HEK293T (cell line): ENCODE data around the gene NYNRIN.

Experiments
- ARNT ChIP-seq: fragments of 450-650 bp; IDR thresholded peaks from 2 replicates; pipeline ENCODE4 v1.6.1; 2017; ENCODE audit warnings: mild to moderate bottlenecking
- BHLHE40 ChIP-seq: fragments of 450-650 bp; IDR thresholded peaks from 2 replicates; pipeline ENCODE4 v1.6.1; 2016; ENCODE audit warnings: mild to moderate bottlenecking, moderate library complexity, borderline replicate concordance
- CTBP1 ChIP-seq: fragments of 450-650 bp; IDR thresholded peaks from 2 replicates; pipeline ENCODE4 v1.6.1; 2016; ENCODE audit warnings: borderline replicate concordance
- ELF4 ChIP-seq: fragments of 450-650 bp; IDR thresholded peaks from 2 replicates; pipeline ENCODE4 v1.6.1; 2017; ENCODE audit warnings: antibody characterized with exemption
- FOXA1 ChIP-seq: fragments of 450-650 bp; IDR thresholded peaks from 2 replicates; pipeline ENCODE4 v1.6.1; 2016; ENCODE audit warnings: mild to moderate bottlenecking
- FOXK2 ChIP-seq: fragments of 450-650 bp; IDR thresholded peaks from 2 replicates; pipeline ENCODE4 v1.6.1; 2016; ENCODE audit warnings: mild to moderate bottlenecking
- FOXM1 ChIP-seq: fragments of 450-650 bp; IDR thresholded peaks from 2 replicates; pipeline ENCODE4 v1.6.1; 2017; ENCODE audit warnings: mild to moderate bottlenecking, borderline replicate concordance
- HDGF ChIP-seq: fragments of 450-650 bp; IDR thresholded peaks from 2 replicates; pipeline ENCODE4 v1.6.1; 2017; ENCODE audit warnings: antibody characterized with exemption, borderline replicate concordance
- LEF1 ChIP-seq: fragments of 450-650 bp; IDR thresholded peaks from 2 replicates; pipeline ENCODE4 v1.6.1; 2017; ENCODE audit warnings: mild to moderate bottlenecking, borderline replicate concordance
- SP1 ChIP-seq: fragments of 450-650 bp; IDR thresholded peaks from 2 replicates; pipeline ENCODE4 v1.6.1; 2017
- SUZ12 ChIP-seq: fragments of 450-650 bp; IDR thresholded peaks from 2 replicates; pipeline ENCODE4 v1.6.1; 2016; ENCODE audit warnings: mild to moderate bottlenecking
- TARDBP ChIP-seq: fragments of 450-650 bp; IDR thresholded peaks from 2 replicates; pipeline ENCODE4 v1.6.1; 2016
- ZNF384 ChIP-seq: fragments of 450-650 bp; IDR thresholded peaks from 2 replicates; pipeline ENCODE4 v1.6.1; 2016
- TF ChIP-seq, protein P1 (sequence below): fragments of 450-650 bp; IDR thresholded peaks from 2 replicates; pipeline ENCODE4 v1.6.1; 2016

- TF ChIP-seq BHLHE40 (no peak), FOXK2 (no peak), FOXA1 (no peak), SP1 (no peak), ELF4 (no peak), FOXM1 (no peak), ARNT (no peak), HDGF (no peak), LEF1 (no peak), CTBP1 (no peak), SUZ12 (no peak), TARDBP (no peak), ZNF384 (no peak)
- TF ChIP-seq, protein P1, sequence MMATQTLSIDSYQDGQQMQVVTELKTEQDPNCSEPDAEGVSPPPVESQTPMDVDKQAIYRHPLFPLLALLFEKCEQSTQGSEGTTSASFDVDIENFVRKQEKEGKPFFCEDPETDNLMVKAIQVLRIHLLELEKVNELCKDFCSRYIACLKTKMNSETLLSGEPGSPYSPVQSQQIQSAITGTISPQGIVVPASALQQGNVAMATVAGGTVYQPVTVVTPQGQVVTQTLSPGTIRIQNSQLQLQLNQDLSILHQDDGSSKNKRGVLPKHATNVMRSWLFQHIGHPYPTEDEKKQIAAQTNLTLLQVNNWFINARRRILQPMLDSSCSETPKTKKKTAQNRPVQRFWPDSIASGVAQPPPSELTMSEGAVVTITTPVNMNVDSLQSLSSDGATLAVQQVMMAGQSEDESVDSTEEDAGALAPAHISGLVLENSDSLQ, result no peak
These were observed 26.9 kb downstream of the NYNRIN start for GRCh38 chr14:24425704-24426103.
